ENCODE results near the gene SRCIN1. TPM values are rescaled to one million over a fixed set of nuclear protein-coding genes. Genes with fewer than 3 reads are reported as not detected.
A peak's percentile ranks its signal among the peaks of the same experiment; 100 is the strongest.

Gene SRCIN1
- total and polyA plus RNA-seq, 7 experiments from 2014 or later, result 0.15 to 0.40 (median 0.23) TPM; not detected in 3

GRCh38 chr17:38583828-38584349 lies 21.9 kb downstream of the SRCIN1 start:
- Mint-ChIP-seq H3K27ac (peak overlapping the region in 1 of 9 donors; percentile 16), H3K4me1 (peaks cover 0 to 14% (median 8%) of the 10 kb centered on the region in 7 donors), H3K27me3 (peaks cover 59 to 87% (median 70%) of the 10 kb centered on the region in 5 donors), H3K9me3 (no peaks in the 10 kb centered on the region), H3K4me3 (peak overlapping the region in 3 of 10 donors; percentile 2 to 32 (median 13)), H3K36me3 (peaks cover 0 to 4% (median 0%) of the 10 kb centered on the region in 5 donors)
- intact Hi-C loops (cut with micrococcal nuclease), result loop anchor here (1.0 kb wide), 2 partner anchors 26 to 92 kb away; no protein-coding TSS in a partner anchor
- CTCF ChIA-PET, result interaction anchor here (1.0 to 6.9 kb wide), 4 partner anchors 20 to 28 kb away, joined by 3 to 62 read pairs (median 4); no protein-coding TSS in a partner anchor
- Histone ChIP-seq H3K36me3 (ENCODE audit: control insufficient read depth in 2 of 3, insufficient read depth in 3 of 3, low read length in 3 of 3) (no peaks in the 10 kb centered on the region), H3K9me3 (ENCODE audit: control insufficient read depth in 2 of 3, low read length in 3 of 3) (no peaks in the 10 kb centered on the region), H3K27me3 (ENCODE audit: control insufficient read depth in 2 of 2, insufficient read depth in 2 of 2, low read length in 2 of 2) (peaks cover 0 to 6% of the 10 kb centered on the region in 2 donors), H3K4me3 (ENCODE audit: low read length) (no peak overlapping the region), H3K4me1 (ENCODE audit: control insufficient read depth in 2 of 2, insufficient read depth in 2 of 2, low read length in 2 of 2) (peaks cover 0 to 7% of the 10 kb centered on the region in 2 donors), H3K27ac (ENCODE audit: low read depth, low read length) (no peak overlapping the region)
- ATAC-seq, result no peak
- POLR2A ChIA-PET, result interaction anchor here (1.5 kb wide), 1 partner anchor 25 kb away, joined by 5 read pairs; no protein-coding TSS in a partner anchor
- DNase-seq, result no peak

DNA sequence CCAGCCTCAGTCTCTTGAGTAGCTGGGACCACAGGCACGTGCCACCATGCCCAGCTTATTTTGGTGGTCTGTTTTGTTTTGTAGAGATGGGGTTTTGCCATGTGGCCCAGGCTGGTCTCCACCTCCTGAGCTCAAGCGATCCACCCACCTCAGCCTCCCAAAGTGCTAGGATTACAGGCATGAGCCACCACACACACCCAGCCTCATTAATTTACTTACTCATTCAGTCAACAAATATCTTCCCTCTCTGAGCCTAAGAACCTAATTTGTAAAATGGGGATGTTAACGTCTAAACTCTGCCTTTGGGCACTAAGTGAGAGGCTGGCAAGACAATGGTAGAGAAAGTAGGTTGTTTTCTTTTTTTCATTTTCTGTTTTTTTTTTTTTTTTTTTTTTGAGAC lies 22.6 kb downstream of the SRCIN1 start:
- Histone ChIP-seq H3K36me3 (ENCODE audit: control insufficient read depth in 2 of 3, insufficient read depth in 3 of 3, low read length in 3 of 3) (no peaks in the 10 kb centered on the region), H3K9me3 (ENCODE audit: control insufficient read depth in 2 of 3, low read length in 3 of 3) (no peaks in the 10 kb centered on the region), H3K27me3 (ENCODE audit: control insufficient read depth in 2 of 2, insufficient read depth in 2 of 2, low read length in 2 of 2) (peaks cover 2 to 6% of the 10 kb centered on the region in 2 donors), H3K27ac (ENCODE audit: low read depth, low read length) (no peak overlapping the region), H3K4me1 (ENCODE audit: control insufficient read depth in 2 of 2, insufficient read depth in 2 of 2, low read length in 2 of 2) (peaks cover 2 to 7% of the 10 kb centered on the region in 2 donors), H3K4me3 (ENCODE audit: low read length) (no peak overlapping the region)
- POLR2A ChIA-PET, result no interaction called here
- H3K27me3 Mint-ChIP-seq, result peaks cover 54 to 84% (median 66%) of the 10 kb centered on the region in 5 donors
- intact Hi-C loops (cut with micrococcal nuclease), result no loop called here
- H3K27ac Mint-ChIP-seq, result no peak overlapping the region
- peaks cover 0 to 4% (median 0%) of the 10 kb centered on the region in 5 donors for H3K36me3 Mint-ChIP-seq
- H3K4me1 Mint-ChIP-seq, result peaks cover 0 to 14% (median 8%) of the 10 kb centered on the region in 7 donors
- no peaks in the 10 kb centered on the region for H3K9me3 Mint-ChIP-seq
- CTCF ChIA-PET, result interaction anchor here (1.0 to 6.9 kb wide), 4 partner anchors 21 to 29 kb away, joined by 3 to 62 read pairs (median 4); no protein-coding TSS in a partner anchor
- H3K4me3 Mint-ChIP-seq, result no peak overlapping the region
- DNase-seq (no peak), ATAC-seq (no peak)

DNA sequence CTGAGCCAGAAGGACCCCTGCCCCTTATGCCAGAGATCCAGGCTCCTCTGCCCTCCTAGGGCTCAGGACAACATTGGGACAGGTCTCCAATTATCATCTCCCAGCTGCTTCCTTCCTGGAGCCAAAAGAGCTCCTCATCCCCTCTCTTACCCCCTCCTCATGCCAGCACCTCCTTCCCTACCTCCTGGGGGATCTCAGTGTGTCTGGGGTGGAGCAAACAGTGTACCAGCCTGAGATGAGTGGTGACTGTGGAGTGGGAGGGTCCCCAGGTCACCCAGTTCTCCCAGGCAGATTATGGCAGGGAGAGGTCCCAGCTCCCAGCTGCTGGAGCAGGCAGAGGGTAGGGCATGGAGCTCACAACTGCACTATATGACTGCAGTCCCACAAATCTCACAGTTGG lies 23.7 kb downstream of the SRCIN1 start:
- Histone ChIP-seq H3K27me3 (ENCODE audit: control insufficient read depth in 2 of 2, insufficient read depth in 2 of 2, low read length in 2 of 2) (peaks cover 13 to 14% of the 10 kb centered on the region in 2 donors), H3K9me3 (ENCODE audit: control insufficient read depth in 2 of 3, low read length in 3 of 3) (no peaks in the 10 kb centered on the region), H3K27ac (ENCODE audit: low read depth, low read length) (no peak overlapping the region), H3K4me3 (ENCODE audit: low read length) (no peak overlapping the region), H3K36me3 (ENCODE audit: control insufficient read depth in 2 of 3, insufficient read depth in 3 of 3, low read length in 3 of 3) (no peaks in the 10 kb centered on the region), H3K4me1 (ENCODE audit: control insufficient read depth in 2 of 2, insufficient read depth in 2 of 2, low read length in 2 of 2) (peaks cover 4 to 7% of the 10 kb centered on the region in 2 donors)
- DNase-seq (no peak), ATAC-seq (no peak)
- no peak overlapping the region for H3K4me3 Mint-ChIP-seq
- ChIA-PET CTCF (interaction anchor here (1.0 to 6.9 kb wide), 6 partner anchors 9 to 90 kb away, joined by 3 to 62 read pairs (median 4); no protein-coding TSS in a partner anchor), POLR2A (no interaction called here)
- H3K27me3 Mint-ChIP-seq, result peaks cover 57 to 84% (median 64%) of the 10 kb centered on the region in 5 donors
- H3K36me3 Mint-ChIP-seq, result peaks cover 0 to 4% (median 0%) of the 10 kb centered on the region in 5 donors
- peaks cover 0 to 2% (median 0%) of the 10 kb centered on the region in 11 donors for H3K9me3 Mint-ChIP-seq
- H3K27ac Mint-ChIP-seq, result no peak overlapping the region
- peaks cover 0 to 12% (median 8%) of the 10 kb centered on the region in 7 donors for H3K4me1 Mint-ChIP-seq
- intact Hi-C loops (cut with micrococcal nuclease), result no loop called here

GRCh38 chr17:38579934-38580333 lies 25.8 kb downstream of the SRCIN1 start:
- Histone ChIP-seq H3K4me3 (ENCODE audit: low read length) (no peak overlapping the region), H3K27ac (ENCODE audit: low read depth, low read length) (no peak overlapping the region), H3K27me3 (ENCODE audit: control insufficient read depth in 2 of 2, insufficient read depth in 2 of 2, low read length in 2 of 2) (peaks cover 15 to 18% of the 10 kb centered on the region in 2 donors), H3K9me3 (ENCODE audit: control insufficient read depth in 2 of 3, low read length in 3 of 3) (no peaks in the 10 kb centered on the region), H3K36me3 (ENCODE audit: control insufficient read depth in 2 of 3, insufficient read depth in 3 of 3, low read length in 3 of 3) (no peaks in the 10 kb centered on the region), H3K4me1 (ENCODE audit: control insufficient read depth in 2 of 2, insufficient read depth in 2 of 2, low read length in 2 of 2) (peaks cover 4 to 5% of the 10 kb centered on the region in 2 donors)
- DNase-seq (no peak), ATAC-seq (no peak)
- H3K4me3 Mint-ChIP-seq, result no peak overlapping the region
- ChIA-PET CTCF (no interaction called here), POLR2A (no interaction called here)
- intact Hi-C loops (cut with micrococcal nuclease), result no loop called here
- H3K9me3 Mint-ChIP-seq, result peaks cover 0 to 7% (median 0%) of the 10 kb centered on the region in 11 donors
- H3K27ac Mint-ChIP-seq, result no peak overlapping the region
- peaks cover 60 to 89% (median 66%) of the 10 kb centered on the region in 5 donors for H3K27me3 Mint-ChIP-seq
- H3K4me1 Mint-ChIP-seq, result peaks cover 0 to 10% (median 8%) of the 10 kb centered on the region in 7 donors
- H3K36me3 Mint-ChIP-seq, result peaks cover 0 to 4% (median 0%) of the 10 kb centered on the region in 5 donors

DNA sequence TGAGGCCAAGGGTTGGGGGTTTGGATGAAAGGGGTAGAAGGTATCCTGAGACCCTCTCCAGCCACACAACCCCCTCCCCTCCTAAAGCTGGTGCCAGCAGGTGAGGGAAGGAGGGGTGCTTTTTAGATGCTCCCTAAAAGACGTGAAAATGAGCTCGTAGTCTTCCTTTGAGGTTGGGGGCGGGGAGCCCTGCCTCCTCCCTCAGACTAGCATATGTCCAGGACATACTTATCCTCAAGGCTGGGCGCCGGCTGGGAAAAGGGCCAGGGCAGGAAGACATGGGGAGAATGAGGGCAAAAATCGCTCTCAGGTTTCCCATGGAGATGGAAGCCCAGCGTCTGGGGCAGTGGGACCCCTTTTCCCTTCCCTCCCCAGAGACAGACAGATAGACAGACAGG lies 26.7 kb downstream of the SRCIN1 start:
- CTCF ChIA-PET, result interaction anchor here (0.7 to 1.0 kb wide), 2 partner anchors 19 to 21 kb away, joined by 3 to 4 read pairs; no protein-coding TSS in a partner anchor
- Mint-ChIP-seq H3K9me3 (peaks cover 0 to 7% (median 0%) of the 10 kb centered on the region in 11 donors), H3K4me3 (peak overlapping the region in 1 of 10 donors; percentile 45), H3K27ac (no peak overlapping the region), H3K4me1 (peaks cover 0 to 8% (median 1%) of the 10 kb centered on the region in 7 donors), H3K36me3 (peaks cover 0 to 4% (median 0%) of the 10 kb centered on the region in 5 donors), H3K27me3 (peaks cover 57 to 89% (median 71%) of the 10 kb centered on the region in 5 donors)
- DNase-seq (no peak), ATAC-seq (no peak)
- H3K36me3 ChIP-seq (ENCODE audit: control insufficient read depth in 2 of 3, insufficient read depth in 3 of 3, low read length in 3 of 3), result no peaks in the 10 kb centered on the region
- POLR2A ChIA-PET, result no interaction called here
- H3K27me3 ChIP-seq (ENCODE audit: control insufficient read depth in 2 of 2, insufficient read depth in 2 of 2, low read length in 2 of 2), result peaks cover 17 to 18% of the 10 kb centered on the region in 2 donors
- no peak overlapping the region for H3K27ac ChIP-seq (ENCODE audit: low read depth, low read length)
- H3K4me3 ChIP-seq (ENCODE audit: low read length), result no peak overlapping the region
- intact Hi-C loops (cut with micrococcal nuclease), result no loop called here
- H3K9me3 ChIP-seq (ENCODE audit: control insufficient read depth in 2 of 3, low read length in 3 of 3), result no peaks in the 10 kb centered on the region
- peaks cover 0 to 4% of the 10 kb centered on the region in 2 donors for H3K4me1 ChIP-seq (ENCODE audit: control insufficient read depth in 2 of 2, insufficient read depth in 2 of 2, low read length in 2 of 2)

DNA sequence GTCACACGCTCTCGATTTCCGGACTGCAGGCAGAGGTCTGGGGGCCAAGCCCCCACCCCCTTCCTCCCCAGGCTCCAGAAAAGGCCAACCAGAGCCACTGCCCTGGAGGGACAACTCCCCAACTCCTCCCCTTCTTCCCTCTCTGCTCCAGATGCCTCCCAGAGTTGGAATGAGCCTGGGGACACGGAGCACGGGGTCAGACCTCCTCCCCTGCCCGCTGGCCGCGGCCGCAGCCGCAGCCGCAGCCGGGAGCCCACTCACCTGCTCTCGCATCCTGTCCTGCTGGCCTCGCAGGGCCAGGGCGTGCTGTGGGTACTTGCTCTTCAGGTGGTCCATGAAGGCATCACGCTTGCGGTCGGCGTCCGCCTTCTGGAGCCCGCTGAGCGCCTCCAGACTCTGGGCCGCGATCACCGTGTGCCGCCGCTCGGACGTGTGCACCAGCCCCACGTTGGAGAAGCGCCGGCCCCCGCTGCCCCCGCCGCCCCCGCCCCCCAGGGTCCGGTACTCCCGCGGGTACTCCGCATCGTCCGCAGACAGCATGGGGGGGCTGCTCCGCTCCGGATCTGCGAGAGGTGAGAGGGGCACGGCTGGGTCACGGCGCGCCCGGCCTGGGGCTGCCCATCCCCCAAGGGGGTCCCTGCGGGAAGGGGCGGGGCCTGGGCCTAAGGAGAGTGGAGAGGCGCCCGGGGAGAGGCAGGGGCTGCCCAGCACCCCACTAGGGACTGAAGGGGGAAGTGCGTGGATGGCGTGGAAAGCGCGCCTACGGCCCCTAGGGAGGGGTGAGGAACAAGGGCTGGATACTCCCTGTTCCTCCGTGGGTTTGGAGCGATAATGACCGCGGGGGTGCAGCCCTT lies 27.3 kb downstream of the SRCIN1 start:
- Histone ChIP-seq H3K36me3 (ENCODE audit: control insufficient read depth in 2 of 3, insufficient read depth in 3 of 3, low read length in 3 of 3) (no peaks in the 10 kb centered on the region), H3K4me1 (ENCODE audit: control insufficient read depth in 2 of 2, insufficient read depth in 2 of 2, low read length in 2 of 2) (peaks cover 0 to 4% of the 10 kb centered on the region in 2 donors), H3K9me3 (ENCODE audit: control insufficient read depth in 2 of 3, low read length in 3 of 3) (no peaks in the 10 kb centered on the region), H3K4me3 (ENCODE audit: low read length) (no peak overlapping the region), H3K27ac (ENCODE audit: low read depth, low read length) (no peak overlapping the region), H3K27me3 (ENCODE audit: control insufficient read depth in 2 of 2, insufficient read depth in 2 of 2, low read length in 2 of 2) (peaks cover 18 to 22% of the 10 kb centered on the region in 2 donors)
- H3K36me3 Mint-ChIP-seq, result peaks cover 0 to 4% (median 0%) of the 10 kb centered on the region in 5 donors
- intact Hi-C loops (cut with micrococcal nuclease), result no loop called here
- DNase-seq, result no peak
- H3K4me1 Mint-ChIP-seq, result peaks cover 0 to 6% (median 3%) of the 10 kb centered on the region in 7 donors
- ATAC-seq, result no peak
- ChIA-PET POLR2A (no interaction called here), CTCF (interaction anchor here (1.0 kb wide), 1 partner anchor 21 kb away, joined by 4 read pairs; no protein-coding TSS in a partner anchor)
- peaks cover 61 to 91% (median 78%) of the 10 kb centered on the region in 5 donors for H3K27me3 Mint-ChIP-seq
- peaks cover 0 to 7% (median 0%) of the 10 kb centered on the region in 11 donors for H3K9me3 Mint-ChIP-seq
- H3K4me3 Mint-ChIP-seq, result peak overlapping the region in 2 of 10 donors; percentile 17 to 56
- H3K27ac Mint-ChIP-seq, result no peak overlapping the region

Measured in naive thymus-derived CD4-positive, alpha-beta T cell (primary cell).